Glutamatergic neuron (in vitro differentiated cells): ENCODE results near the gene P2RY6. TPM values are rescaled to one million over a fixed set of nuclear protein-coding genes. Genes with fewer than 3 reads are reported as not detected.

ENCODE experiments used
- DNase-seq: peaks from one replicate; pipeline ENCODE4 v3.0.0; 2022
- H3K27ac Mint-ChIP-seq: one replicate; pipeline ENCODE4 v1.8.0; 2020; ENCODE audit warnings: mild to moderate bottlenecking, mixed read lengths, inconsistent platforms; ENCODE audit not compliant: unreplicated experiment
- H3K27me3 Mint-ChIP-seq: one replicate; pipeline ENCODE4 v1.8.0; 2020; ENCODE audit warnings: mild to moderate bottlenecking, moderate library complexity, mixed read lengths, inconsistent platforms; ENCODE audit not compliant: unreplicated experiment
- H3K36me3 Mint-ChIP-seq: one replicate; pipeline ENCODE4 v1.8.0; 2020; ENCODE audit warnings: mild to moderate bottlenecking, mixed read lengths, inconsistent platforms; ENCODE audit not compliant: unreplicated experiment
- H3K4me1 Mint-ChIP-seq: one replicate; pipeline ENCODE4 v1.8.0; 2020; ENCODE audit warnings: mild to moderate bottlenecking, low read depth, mixed read lengths, inconsistent platforms; ENCODE audit not compliant: unreplicated experiment
- H3K4me3 Mint-ChIP-seq: one replicate; pipeline ENCODE4 v1.8.0; 2020; ENCODE audit warnings: mild to moderate bottlenecking, mixed read lengths, inconsistent platforms; ENCODE audit not compliant: unreplicated experiment
- H3K9me3 Mint-ChIP-seq: one replicate; pipeline ENCODE4 v1.8.0; 2020; ENCODE audit warnings: mild to moderate bottlenecking, moderate library complexity, mixed read lengths, inconsistent platforms; ENCODE audit not compliant: unreplicated experiment
- total RNA-seq: library from RNA; stranded (reverse); fragmentation: NEBNext Ultra II Directional; extraction: Animal tissue kit (Norgen Biotek cat#: 25700); gene quantifications from one replicate; pipeline ENCODE4 v1.2.1, GENCODE V29; 2021; ENCODE audit not compliant: unreplicated experiment
- TF ChIP-seq, protein P1 (sequence below): fragments of 200-600 bp; sonication (generic); IDR thresholded peaks from one replicate; pipeline ENCODE4 v1.5.0; 2021; ENCODE audit not compliant: partially characterized antibody, unreplicated experiment

Gene P2RY6
- total RNA-seq, 1 donor from 2014 or later, result not detected

DNA sequence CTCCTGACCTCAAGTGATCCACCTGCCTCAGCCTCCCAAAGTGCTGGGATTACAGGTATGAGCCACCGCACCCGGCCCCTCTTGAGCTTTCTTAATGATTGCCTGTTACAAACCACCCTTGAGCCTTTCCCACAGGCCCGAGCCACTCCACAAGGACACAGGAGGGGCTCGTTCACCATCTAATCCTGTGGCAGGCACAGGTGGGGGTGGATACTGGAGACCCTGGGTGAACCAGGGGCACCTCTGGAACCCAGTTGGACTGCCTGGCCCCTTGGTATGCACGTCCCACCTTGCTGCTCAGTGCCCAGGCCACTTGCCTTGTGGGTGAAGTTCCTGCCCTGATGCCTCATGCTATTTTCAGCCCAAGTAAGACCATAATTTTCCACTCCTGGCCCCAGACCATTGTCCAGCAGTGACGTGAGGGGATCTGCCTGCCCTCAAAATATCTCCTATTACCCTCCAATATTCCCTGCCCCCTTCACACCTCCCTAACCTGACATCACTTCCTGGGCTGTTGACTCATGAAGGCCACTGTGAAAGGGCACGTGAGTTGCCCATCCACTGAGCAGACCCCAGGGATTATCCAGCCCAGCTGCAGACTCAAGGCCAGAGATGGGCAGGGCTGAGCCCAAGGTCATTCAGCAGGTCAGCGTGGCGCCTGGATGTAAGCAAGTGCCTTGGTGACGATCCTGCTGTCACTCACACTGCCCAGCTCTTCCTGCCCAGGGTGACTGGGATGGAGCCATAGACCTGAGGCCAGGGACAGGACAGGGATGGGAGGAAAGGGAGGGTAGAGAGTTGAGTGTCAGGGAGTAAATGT, 34.5 kb upstream of the P2RY6 start:
- TF ChIP-seq, protein P1, sequence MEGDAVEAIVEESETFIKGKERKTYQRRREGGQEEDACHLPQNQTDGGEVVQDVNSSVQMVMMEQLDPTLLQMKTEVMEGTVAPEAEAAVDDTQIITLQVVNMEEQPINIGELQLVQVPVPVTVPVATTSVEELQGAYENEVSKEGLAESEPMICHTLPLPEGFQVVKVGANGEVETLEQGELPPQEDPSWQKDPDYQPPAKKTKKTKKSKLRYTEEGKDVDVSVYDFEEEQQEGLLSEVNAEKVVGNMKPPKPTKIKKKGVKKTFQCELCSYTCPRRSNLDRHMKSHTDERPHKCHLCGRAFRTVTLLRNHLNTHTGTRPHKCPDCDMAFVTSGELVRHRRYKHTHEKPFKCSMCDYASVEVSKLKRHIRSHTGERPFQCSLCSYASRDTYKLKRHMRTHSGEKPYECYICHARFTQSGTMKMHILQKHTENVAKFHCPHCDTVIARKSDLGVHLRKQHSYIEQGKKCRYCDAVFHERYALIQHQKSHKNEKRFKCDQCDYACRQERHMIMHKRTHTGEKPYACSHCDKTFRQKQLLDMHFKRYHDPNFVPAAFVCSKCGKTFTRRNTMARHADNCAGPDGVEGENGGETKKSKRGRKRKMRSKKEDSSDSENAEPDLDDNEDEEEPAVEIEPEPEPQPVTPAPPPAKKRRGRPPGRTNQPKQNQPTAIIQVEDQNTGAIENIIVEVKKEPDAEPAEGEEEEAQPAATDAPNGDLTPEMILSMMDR, result no peak
- no peaks in the 10 kb centered on the region for H3K9me3 Mint-ChIP-seq
- peak; percentile 2 for DNase-seq
- H3K4me1 Mint-ChIP-seq, result peaks cover 3% of the 10 kb centered on the region
- no peaks in the 10 kb centered on the region for H3K36me3 Mint-ChIP-seq
- H3K27me3 Mint-ChIP-seq, result no peaks in the 10 kb centered on the region
- H3K27ac Mint-ChIP-seq, result no peak overlapping the region
- no peak overlapping the region for H3K4me3 Mint-ChIP-seq

DNA sequence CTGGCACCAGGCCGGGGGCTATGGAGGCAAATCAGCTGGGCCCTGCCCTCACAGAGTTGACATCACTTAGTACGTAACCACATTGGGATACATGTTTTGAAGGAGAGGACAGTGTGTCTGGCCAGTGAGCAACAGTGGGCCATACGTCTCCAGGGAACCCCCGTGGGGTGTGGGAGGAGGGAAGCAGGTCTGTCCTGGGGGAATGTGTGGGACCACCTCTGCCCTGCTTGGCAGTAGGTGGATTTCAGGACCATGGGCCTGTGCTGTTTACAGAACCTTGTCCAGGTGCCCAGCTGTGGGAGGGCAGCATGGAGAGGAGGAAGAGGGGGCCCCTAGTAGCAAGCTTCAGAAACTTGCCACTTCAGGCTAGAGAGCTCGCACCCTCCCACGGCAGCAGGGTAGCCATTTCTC, 33.0 kb upstream of the P2RY6 start:
- Mint-ChIP-seq H3K4me1 (peaks cover 2% of the 10 kb centered on the region), H3K4me3 (no peak overlapping the region), H3K9me3 (no peaks in the 10 kb centered on the region), H3K27me3 (no peaks in the 10 kb centered on the region), H3K27ac (no peak overlapping the region), H3K36me3 (no peaks in the 10 kb centered on the region)
- DNase-seq, result no peak
- TF ChIP-seq, protein P1, result no peak

DNA sequence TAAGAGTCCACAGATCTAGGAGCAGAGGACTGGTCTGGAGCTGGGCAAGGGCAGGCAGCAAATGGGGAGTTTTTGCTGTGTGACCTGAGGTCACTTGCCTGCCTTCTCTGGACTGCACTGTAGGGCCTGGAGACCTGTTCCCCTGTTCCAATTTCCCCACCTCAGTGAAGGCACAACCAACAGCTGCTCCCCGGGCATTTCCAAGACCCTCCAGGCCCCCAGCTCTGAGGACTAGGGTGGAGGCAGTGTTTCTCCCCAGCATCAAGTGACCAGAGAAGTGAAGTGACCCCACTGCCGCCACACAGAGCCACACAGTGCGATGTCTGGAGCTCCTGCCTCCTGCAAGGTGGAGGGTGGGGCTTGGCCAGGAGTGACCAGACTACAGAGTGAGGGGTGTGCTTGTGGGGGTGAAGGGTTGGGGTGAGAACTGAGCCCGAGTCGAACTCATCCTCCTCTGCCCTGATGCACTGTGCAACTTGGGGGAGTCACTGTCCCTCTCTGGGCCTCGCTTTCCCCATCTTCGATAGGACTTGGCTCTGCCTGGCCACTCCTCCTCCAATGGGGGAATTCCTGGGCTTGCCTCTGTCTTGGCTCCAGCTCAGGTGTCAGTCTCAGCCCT, 32.5 kb upstream of the P2RY6 start:
- Mint-ChIP-seq H3K4me1 (peaks cover 2% of the 10 kb centered on the region), H3K9me3 (no peaks in the 10 kb centered on the region), H3K27me3 (no peaks in the 10 kb centered on the region), H3K4me3 (no peak overlapping the region), H3K36me3 (no peaks in the 10 kb centered on the region), H3K27ac (no peak overlapping the region)
- DNase-seq, result no peak
- TF ChIP-seq, protein P1, result no peak

DNA sequence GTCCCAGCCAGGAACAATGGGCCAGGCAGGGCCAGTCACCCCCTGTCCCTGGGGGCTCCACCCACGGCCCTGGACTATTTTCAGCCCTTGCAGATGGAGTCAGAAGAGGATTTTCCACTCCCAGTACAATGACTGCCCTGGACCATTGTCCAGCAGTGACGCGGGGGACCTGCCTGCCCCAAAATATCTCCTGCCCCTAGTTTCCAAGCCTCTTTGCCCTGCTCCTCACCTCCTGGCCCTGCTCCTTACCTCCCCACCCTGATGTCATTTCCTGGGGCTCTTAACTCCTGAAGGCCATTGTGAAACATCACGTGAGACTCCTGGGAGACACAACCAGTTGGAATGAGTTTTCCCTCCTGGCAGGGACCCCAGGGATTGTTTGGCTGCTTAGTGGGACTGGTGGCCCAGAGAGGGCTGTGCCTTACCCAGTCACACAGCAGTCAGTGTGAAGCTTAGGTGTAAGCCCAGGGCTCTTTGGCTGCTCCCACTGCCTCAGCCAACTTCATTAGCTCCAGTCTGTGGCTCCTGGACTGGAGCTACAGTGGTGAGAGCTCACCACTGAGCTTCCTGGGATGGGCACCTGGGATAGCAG, 31.9 kb upstream of the P2RY6 start:
- Mint-ChIP-seq H3K27ac (no peak overlapping the region), H3K4me1 (peaks cover 4% of the 10 kb centered on the region), H3K4me3 (no peak overlapping the region), H3K27me3 (peaks cover 4% of the 10 kb centered on the region), H3K9me3 (no peaks in the 10 kb centered on the region), H3K36me3 (no peaks in the 10 kb centered on the region)
- TF ChIP-seq, protein P1, result no peak
- DNase-seq, result no peak

DNA sequence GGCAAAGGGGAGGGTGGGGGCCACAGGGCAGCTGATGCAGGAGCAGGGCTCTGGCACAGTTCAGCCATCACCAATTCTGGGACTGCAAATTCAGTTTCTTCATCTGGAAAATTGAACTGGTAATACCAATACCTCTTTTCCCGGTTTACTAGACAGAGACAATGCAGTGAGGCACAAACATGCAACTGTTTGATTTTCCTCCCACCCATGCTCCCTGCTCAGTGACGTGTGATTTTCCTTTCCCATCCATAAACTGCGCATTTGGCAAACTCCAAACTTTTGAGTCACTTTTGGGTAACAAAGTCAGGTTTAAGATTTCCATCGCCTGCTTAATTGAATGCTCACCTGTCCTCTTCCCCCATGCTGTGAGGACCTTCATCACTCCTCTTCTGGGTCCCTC, 30.8 kb upstream of the P2RY6 start:
- Mint-ChIP-seq H3K4me1 (peaks cover 4% of the 10 kb centered on the region), H3K27ac (no peak overlapping the region), H3K9me3 (no peaks in the 10 kb centered on the region), H3K4me3 (no peak overlapping the region), H3K27me3 (peaks cover 6% of the 10 kb centered on the region), H3K36me3 (no peaks in the 10 kb centered on the region)
- TF ChIP-seq, protein P1, result no peak
- DNase-seq, result no peak
